HG03064 (cell line): ENCODE results near the gene C6orf132.

Experiments
- ATAC-seq: cut with Tn5 transposase; IDR thresholded peaks from one replicate; pipeline ENCODE4 v1.9.1; 2021; ENCODE audit warnings: low read depth; ENCODE audit not compliant: unreplicated experiment

Gene C6orf132

DNA sequence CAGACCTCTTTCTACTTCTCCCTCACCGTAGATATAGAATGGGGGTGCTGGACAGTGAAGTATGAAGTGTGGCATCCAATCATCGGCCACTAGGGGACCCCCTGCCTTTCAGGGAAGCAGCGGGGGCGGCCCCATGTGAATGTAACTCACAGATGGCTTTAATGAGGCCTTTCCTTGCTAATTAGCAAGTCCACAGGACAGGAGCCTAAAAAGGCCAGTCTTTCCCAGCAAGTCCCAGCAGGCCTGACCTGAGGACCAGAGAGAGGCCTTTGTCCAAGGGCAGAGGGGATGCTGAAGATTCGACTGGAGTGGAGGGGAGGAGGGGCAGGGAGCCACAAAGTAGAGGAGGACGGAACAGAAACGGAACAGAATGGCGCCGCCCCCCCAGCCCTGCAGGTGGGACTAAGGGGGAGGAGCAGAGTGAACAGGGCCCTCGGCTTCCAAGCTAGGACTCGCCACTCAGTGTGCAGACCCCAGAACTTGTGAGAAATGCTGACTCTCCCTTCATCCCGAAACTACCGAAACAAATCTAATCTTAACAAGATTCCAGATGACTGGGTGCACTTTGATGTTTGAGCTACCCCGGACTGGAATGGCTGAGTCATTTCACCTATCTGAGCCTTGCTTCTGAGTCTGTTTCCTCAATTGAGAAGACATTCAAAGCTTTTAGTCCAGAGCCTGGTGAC lies 5.8 kb downstream of the C6orf132 start:
- no peak for ATAC-seq

DNA sequence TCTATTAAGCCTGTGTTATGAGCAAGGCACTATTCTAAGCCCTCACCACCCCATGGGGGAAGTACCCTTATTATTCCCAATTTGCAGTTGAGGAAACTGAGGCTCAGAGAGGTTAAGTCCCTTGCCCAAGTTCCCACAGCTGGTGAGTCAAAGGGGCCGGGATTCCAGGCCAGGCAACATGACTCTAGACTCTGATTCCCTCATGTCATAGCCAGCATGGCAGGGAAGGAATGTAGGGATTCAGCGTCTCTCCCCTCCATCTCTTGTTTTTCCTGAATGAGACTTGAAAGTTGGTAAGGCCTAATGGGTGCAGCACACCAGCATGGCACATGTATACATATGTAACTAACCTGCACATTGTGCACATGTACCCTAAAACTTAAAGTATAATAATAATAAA lies 6.7 kb downstream of the C6orf132 start:
- ATAC-seq: no peak

DNA sequence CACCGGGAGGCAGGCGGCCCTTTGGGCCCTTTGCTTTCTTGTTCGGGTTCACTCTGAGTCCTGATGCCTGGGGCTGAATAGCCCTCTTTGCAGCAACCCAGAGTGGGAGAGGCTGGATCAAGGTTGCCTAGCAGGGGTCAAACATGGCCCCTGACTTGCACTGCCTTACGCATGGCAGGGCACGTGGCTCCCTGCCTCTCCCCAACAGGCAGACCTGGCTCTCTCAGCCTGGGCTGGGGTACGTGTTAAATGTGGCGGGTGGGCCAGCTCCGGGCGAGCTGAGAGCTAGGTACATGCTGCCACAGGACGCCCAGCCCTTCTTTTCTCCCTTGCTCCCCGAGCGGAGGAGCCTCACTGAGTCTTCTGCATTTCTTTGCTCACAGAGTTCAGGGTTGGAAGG lies 7.3 kb downstream of the C6orf132 start:
- no peak for ATAC-seq

DNA sequence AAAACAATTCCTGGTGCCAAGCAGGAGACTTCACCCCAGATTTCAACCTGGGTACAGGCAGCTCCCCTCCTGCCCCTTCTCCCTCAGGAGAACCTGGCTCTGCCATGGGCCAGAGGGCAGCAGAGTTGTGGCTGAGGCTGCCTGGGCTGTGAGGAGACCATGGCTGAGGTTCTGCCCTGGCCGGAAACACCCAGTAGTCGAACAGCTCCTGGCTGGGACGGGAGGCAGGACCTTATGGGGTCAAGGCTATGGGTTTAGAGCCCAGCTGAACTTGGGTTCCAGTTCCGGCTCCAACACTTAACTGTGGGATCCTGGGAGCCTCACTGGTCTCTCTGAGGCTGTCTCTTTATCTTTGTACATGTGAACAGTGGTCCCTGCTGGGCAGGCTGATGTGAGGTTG lies 8.5 kb downstream of the C6orf132 start:
- ATAC-seq: no peak

DNA sequence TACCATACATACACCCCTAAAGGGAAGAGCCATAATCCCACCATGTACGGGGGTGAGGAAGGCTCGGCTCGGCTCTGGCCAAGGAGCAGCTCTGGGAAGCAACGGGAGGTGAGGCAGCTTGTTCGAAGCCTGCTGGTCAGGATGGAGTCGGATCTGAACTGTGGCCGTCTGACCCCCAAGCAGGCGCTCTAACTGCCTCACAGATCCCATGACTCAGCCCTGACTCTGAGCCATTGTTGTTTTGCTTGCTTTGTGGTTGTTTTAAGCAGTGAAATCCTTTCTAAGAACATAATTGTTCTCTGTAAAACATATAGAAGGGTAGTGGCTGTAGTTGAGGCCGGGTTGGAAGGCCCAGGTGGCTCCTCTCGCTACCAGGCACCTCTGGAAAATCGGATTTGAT lies 10.9 kb downstream of the C6orf132 start:
- no peak for ATAC-seq

- ATAC-seq: no peak
Observed at GRCh38 chr6:42129360-42129676, 13.1 kb downstream of the C6orf132 start.

GRCh38 chr6:42128460-42129359 lies 13.7 kb downstream of the C6orf132 start:
- ATAC-seq: no peak

- no peak for ATAC-seq
Observed at GRCh38 chr6:42125663-42126062, 16.8 kb downstream of the C6orf132 start.

GRCh38 chr6:42125231-42125630 lies 17.2 kb downstream of the C6orf132 start:
- ATAC-seq: no peak

- ATAC-seq: no peak
Observed at GRCh38 chr6:42124223-42124836, 18.1 kb downstream of the C6orf132 start.

GRCh38 chr6:42123379-42124103 lies 18.9 kb downstream of the C6orf132 start:
- no peak for ATAC-seq

DNA sequence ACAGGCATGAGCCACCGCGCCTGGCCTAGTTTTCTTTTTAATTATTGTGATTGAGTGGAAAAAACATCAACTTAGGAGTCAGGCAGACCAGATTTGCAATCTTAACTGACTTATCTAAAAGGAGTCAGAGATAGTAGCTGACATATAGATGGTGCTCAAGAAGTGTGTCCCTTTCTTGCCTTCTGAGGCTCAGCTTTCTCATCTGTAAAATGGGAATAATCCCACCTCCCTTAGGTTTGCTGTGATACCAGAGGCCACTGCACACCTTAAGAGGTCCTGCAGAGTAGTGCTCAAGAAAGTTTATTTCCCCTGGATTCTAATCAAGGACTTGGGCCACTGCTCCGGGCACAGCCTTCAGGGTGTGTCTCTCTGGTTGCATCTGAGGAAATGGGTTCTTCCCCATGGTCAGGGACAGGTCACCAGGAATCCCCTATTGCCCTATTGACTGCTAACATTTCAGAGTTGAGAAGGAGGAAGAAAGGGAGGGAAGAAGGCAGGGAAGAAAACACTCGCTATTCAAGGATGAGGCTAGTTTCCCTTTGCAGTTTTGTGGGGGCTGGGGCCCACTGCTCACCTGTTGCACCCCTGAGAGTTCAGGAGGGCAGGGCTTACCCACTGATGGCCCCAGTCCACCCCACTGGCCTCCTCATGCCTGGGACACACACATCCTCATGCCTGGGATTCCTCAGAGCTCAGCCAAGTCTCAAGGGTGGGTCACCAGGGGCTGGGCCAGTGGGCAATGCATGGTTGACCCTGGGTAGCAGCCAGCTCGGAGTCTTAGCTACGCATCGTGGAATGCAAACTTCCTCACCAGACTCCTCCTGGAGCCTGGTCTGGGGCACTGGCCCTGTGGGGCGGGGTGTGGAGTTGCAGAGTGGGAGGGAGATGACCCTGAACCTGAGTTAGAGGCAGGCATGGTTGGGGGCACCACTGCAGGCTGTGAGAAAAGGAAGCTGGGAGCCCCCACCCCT lies 21.2 kb downstream of the C6orf132 start:
- no peak for ATAC-seq

- no peak for ATAC-seq
Observed at GRCh38 chr6:42118162-42119001, 24.0 kb downstream of the C6orf132 start.

DNA sequence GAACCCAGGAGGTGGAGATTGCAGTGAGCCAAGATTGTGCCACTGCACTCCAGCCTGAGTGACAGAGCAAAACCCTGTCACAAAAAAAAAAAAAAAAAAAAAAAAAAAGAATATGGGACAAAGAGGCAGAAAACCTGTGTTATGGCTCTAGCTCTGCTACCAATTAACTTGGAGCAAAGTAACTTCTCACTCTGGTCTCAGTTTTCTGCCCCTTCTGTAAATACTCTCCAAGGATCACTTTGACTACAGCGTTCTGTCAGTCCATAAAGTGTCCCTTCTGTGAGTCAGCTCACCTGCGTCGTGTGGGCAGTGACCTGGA lies 24.6 kb downstream of the C6orf132 start:
- no peak for ATAC-seq

DNA sequence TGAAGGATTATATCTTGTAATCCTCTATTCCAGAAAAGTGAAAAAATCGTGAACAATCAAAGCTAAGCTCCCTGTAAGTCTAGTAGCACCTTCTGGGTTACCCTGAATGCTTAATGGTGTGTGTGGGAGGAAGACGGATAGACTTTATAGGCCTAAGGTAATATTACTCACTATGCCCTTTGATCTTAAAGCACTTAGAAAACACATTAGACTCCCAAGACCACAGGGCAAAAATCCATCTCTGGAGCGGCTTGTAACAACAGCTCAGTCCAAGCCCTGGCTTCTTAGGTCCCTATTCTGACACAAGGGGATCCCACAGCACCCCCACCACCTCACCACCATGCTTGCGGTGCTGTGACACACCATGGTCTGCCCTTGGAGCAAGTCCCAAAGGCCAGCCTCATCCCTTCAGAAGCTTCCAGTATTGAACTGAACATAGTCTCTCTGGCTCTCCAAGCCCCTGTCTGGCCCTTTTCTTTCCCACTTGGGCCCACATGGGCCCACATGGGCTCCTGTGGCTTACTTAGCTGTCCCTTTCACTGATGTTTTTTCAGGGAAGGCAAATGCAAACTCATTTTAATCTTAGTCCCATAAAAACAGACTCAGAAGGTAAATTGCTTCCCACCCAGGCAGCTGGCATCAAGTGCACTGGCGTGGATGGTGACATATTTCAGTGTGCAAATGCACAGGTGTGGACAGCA lies 28.3 kb downstream of the C6orf132 start:
- no peak for ATAC-seq

- ATAC-seq: no peak
Observed at GRCh38 chr6:42112351-42112750, 30.1 kb downstream of the C6orf132 start.

DNA sequence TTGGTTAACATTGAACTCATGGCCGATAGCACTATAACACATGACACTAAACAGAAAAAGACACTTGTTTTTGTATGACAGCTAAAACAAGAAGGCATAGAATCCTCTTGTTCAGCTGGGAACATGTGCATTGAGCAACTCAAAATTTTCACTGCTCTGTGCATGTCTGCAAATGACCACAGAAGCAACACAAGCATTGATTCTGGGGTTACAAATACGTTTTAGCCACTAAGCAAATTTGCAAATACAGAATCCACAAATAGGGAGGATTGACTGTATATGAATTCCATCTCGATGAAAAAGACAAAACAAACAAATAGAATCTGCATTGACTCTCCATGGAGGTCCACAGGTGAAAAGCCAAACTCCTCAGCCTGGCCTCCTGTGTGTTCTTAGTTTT lies 31.7 kb downstream of the C6orf132 start:
- no peak for ATAC-seq

DNA sequence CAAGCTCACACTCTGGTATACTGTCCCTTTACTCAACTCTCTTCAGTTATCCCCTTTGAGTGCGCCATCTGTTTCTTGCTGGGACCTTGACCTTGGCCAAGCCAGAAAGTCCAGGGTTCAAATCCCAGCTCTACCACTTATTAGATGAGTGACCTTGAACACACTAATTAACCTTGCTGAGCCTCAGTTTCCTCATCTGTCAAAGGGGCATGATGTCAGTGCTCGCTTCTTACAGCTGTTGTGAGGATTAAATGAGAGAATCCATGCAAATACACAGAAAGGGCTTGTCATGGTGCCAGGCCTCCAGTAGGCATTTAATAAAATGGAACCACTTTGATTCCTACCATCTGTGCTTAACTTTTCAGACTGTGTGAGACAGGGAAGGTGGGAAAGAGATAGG lies 34.3 kb downstream of the C6orf132 start:
- no peak for ATAC-seq
